Anterior cingulate cortex (tissue), 58 donors: ENCODE measurements around the gene PSMD14.

ENCODE experiments used
- DNase-seq, 58 donors: peaks; one replicate each; lab custom pipeline; 2025; lab: John Stamatoyannopoulos, UW

PSMD14 gene

DNA sequence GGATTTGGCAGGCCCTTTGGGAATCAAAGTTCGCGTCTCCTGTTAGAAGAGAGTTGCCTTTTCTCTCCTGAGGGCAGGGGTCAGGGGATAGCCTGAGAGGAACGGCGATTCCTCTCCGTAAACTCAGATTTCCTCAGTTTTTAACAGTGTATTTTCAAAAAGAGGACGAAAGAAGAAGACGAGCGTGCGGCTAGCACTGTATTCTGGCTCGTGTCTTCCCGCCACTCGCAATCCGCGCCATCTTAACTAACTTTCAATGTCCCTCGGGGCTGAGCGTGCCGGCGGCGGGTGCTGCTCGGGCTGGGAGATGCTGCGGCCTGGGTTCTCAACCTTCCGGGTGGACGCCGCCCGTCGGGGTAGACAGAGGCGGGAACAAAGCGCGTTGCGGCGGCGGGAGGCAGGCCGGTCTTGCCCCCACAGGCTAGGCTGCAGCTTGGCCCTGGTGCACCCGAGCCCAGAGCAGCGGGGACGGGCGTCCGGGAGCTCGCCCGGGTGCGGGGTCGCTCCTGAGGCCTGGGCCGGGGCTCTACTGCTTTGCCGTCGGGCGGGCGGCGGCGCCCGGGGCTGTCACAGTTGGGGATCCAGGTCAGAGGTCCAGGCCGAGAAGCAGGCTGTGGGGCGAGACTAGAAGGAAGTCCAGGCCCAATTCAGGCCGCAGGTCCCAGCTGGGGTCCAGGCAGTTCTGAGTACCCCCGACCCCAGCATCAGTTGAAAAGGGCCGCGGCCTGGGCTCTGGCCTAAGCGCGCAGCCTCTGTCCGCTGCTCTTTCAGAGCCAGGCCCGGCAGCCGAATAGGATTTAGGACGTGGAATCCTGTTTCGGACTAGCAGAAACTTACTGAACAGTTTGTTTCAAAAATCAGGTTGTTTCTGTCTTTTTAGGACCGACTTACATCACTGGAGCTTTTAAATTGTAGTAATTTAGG, 119.7 kb downstream of the PSMD14 start:
- no peak for DNase-seq

DNA sequence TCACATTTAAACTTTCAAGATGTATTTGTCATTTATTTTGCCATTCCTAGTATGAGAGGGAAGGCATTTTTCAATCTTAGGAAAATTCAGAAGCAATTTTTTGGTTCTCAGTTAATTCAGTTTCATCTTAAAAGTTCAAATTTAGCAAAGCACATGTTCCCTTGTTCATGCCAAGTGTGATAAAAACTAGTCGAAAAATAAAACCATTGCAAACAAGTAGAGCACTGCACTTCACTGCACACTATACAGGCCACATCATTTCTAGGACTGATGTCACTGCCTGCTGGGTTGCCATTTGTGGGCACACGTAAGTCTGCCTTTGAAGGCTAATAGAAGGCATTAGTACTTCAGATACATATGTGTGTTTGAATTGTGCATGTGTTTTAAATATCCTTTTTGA, 122.2 kb downstream of the PSMD14 start:
- no peak for DNase-seq

DNA sequence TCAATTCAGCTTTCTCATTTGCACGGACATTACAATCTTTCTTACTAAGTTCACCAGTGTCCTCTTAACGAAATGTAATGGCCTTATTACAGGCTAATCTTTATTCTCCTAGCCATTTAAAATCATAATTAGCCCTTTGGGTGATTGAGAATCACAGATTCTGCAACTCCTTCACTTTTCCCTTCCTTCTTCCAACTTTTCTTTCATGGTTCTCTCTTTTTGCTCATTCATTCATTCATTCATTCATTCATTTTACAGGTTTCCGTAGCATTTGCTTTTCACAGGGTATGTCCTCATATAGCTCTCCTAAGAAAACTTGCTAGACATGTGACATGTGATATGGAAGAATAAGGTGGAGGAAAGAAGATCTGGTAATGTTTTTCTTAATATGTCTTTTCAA, 123.9 kb downstream of the PSMD14 start:
- no peak for DNase-seq

DNA sequence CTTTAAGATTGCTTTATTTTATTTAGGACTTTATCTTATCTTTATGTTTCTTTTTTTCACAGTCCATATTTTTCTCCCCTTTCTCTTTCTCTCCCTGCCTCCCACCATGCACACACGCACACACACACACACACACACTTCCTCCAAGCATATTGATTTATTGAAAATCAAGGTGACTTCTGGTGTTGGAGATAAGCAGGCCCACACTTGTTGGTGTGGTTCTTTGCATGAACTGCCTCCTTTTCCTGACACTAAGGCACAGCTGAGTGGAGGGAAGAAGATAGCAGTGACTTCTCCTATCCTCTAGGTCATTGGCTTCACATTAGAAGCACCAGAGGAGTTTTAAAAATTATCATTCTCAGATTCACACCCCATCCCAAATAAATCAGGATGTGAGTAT, 125.9 kb downstream of the PSMD14 start:
- DNase-seq: no peak

DNA sequence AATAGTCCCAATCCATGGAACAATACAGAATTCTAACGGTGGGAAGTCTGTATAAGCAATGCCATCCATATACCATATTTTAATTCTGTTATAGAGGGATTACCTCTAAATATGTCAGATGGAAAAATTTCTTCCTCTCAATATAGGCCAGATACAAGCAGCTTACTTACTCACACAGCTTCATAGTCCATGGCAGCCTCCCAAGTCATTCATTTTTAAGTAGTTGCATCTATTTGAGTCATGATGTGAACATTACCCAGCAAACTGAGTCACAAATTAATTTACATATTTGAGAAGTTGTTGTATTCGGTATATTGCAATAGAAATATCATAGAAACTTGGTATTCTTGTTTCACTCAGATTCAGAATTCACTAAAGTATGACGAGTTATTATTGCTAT, 128.2 kb downstream of the PSMD14 start:
- DNase-seq: no peak

DNA sequence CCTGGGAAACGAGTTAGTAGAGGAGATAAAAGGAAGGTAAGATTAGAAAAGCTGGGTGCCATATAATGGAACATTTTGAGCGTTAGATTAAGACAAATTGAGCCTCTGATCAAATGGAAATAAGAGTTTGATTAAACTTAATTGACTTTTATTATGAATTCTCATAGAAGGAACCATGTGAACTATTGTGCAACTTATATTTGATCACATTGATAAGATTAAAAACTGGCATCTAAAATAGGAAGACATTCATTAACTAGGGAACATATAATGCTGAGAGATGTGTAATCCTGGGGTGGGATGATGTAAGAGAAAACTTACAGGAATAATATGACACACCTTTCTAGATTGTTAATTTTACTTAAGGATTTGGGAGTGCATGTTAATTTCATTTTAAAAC, 130.4 kb downstream of the PSMD14 start:
- no peak for DNase-seq

DNA sequence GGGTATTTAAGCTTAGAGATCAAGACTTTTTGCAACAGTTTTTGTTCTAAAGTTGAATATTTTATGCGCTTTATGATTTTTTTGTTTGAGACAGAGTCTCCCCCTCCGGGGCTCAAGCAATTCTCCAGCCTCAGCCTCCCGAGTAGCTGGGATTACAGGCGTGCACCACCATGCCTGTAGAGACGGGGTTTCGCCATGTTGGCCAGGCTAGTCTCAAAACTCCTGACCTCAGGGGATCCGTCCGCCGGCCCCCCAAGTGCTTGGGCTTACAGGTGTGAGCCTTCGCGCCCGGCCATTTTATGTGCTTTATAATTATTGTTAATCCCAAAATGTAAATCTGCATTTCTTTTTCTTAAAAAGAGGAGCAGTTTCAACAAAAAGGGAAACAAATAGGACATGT, 136.9 kb downstream of the PSMD14 start:
- no peak for DNase-seq

DNA sequence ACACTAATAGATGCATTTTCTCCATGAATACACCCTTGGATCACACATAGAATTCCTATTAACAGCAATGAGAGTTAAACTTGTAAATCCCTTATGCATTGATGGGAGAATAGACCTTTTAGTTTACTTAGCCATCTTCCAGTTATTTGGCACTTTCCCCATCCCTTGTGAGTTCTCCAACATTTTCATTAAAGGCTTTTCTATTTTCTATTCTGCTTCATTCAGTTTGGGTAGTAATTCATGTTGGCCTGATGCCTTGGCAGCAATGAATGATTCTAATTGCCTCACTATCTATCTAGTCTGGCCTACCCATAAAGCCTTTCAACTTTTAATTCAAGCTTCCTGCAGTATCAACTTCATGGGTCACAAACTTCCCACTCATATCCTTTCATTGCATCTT, 140.2 kb downstream of the PSMD14 start:
- DNase-seq: no peak
